Islet precursor cell (in vitro differentiated cells): ENCODE measurements around the gene CST7.
"Not testable (repeated sequence)": the region's sequence is repeated elsewhere in the genome, so short reads cannot be mapped to it uniquely, and the experiment has no call there.

Experiments
- DNase-seq: peaks from one replicate; pipeline ENCODE4 v3.0.0-alpha.2; 2018

Gene CST7

GRCh38 chr20:24929867-24930723 is 19.0 kb upstream of the CST7 start:
- DNase-seq = peak; percentile 93

DNA sequence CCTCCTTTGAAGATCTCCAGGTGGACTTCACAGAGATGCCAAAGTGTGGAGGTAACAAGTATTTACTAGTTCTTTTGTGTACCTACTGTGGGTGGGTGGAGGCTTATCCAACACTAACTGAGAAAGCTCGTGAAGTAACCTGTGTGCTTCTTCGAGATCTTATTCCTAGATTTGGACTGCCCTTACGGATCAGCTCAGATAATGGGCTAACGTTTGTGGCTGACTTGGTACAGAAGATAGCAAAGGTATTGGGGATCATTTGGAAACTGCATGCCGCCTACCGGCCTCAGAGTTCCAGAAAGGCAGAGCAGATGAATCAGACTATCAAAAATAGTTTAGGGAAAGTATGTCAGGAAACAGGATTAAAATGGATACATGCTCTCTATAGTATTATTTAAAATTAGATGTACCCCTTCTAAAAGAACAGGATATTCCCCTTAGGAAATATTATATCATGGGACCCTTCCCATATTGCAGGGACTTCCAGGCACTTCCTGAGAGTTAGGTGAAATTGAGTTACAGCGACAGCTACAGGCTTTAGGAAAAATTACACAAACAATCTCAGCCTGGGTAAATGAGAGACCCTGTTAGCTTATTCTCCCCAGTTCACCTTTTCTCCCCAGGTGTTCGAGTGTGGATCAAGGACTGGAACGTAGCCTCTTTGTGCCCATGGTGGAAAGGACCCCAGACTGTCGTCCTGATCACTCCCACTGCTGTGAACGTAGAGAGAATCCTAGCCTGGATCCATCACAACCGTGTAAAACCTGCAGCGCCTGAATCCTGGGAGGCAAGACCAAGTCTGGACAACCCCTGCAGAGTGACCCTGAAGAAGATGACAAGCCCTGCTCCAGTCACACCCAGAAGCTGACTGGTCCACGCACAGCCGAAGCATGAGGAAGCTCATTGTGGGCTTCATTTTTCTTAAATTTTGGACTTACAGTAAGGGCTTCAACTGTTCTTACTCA is 18.1 kb upstream of the CST7 start:
- DNase-seq = peak; percentile 50

- DNase-seq = not testable (repeated sequence)
These were observed 17.2 kb upstream of the CST7 start for GRCh38 chr20:24931893-24932292.

DNA sequence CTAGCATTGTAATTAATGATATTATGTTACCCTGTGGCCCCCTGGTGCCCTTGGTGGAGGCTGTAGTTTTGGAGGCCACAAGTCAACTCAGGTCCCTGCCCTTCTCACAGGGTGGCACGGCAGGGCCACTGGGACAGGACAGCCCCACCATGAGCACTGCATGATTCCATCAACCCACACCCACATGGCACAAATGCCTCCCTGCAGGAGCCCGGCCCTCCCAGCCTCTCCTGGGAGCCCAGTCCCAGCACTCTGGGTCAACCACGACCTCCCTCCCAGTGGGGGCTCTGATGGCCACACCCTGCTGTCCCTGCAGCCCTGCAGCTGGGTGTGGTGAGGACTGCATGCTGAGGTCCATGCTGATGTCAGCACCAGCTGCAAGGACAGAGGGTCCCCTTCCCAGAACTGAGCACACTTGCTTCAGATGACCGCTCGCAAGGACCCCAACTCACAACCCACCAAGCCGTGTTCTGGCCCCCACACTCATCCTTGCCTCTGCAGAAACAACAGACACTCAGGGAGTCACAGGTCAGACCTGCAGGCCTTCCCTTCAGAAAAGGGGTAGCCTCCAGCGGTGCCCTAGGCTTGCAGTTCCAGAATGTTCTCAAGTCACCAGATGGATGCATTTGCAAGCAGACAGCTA is 15.7 kb upstream of the CST7 start:
- peak; percentile 29 for DNase-seq

- DNase-seq = peak; percentile 35
These were observed 14.9 kb upstream of the CST7 start for GRCh38 chr20:24934101-24934661.

DNA sequence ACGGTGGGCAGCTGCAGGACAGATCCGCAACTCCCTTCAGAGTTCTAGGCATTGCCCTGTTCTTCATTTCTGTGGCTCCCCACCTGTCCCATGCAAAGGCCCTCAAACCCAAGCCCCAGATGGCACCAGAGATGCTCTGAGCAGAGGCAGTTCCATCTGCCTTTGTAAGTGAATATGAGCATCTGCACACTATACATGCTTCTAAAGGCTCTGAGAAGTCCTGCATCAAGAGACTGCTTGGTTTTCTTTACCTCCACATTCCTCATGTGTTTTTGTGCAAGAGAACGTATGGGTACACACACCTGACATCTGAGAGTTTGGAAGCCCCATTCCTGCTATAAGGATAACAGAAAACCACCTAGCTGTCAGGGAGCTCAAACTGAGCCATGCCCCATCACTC is 14.4 kb upstream of the CST7 start:
- no peak for DNase-seq

- peak; percentile 12 for DNase-seq
These were observed 13.9 kb upstream of the CST7 start for GRCh38 chr20:24935140-24935539.

DNA sequence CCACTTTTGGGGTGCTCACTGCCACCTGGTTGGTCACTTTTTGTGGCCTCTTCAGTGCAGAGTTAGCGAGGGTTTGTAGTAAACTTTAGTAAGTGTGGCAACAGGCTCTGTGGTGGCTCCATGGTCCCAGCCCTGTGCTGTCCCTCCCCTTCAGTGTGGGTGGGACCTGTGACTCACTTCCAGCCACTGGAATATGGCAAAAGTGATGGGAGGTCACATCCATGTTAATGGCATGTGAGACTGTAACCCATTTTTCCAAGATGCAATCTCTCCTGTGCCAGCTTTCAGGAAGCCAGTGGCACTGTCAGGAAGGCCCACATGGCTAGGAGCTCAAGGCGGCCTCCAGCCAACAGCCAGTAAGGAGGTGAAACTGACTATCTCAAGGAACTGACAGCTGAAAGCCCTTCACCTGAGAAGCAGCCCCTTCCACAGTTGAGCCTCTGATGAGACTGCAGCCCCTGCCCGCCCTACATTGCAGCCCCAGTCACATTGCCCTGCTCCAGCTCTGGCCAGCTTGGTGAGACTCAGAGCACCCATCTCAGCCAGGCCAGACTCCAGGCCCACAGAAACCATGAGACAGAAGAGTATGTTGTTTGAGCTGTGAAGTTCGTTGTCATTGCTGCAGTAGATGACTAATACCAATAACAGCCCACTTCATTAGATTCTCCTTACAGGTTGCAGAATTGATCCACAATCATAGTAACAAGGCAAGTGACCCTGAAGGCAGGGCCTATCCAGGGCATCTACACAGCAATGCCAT is 13.1 kb upstream of the CST7 start:
- DNase-seq = peak; percentile 14

DNA sequence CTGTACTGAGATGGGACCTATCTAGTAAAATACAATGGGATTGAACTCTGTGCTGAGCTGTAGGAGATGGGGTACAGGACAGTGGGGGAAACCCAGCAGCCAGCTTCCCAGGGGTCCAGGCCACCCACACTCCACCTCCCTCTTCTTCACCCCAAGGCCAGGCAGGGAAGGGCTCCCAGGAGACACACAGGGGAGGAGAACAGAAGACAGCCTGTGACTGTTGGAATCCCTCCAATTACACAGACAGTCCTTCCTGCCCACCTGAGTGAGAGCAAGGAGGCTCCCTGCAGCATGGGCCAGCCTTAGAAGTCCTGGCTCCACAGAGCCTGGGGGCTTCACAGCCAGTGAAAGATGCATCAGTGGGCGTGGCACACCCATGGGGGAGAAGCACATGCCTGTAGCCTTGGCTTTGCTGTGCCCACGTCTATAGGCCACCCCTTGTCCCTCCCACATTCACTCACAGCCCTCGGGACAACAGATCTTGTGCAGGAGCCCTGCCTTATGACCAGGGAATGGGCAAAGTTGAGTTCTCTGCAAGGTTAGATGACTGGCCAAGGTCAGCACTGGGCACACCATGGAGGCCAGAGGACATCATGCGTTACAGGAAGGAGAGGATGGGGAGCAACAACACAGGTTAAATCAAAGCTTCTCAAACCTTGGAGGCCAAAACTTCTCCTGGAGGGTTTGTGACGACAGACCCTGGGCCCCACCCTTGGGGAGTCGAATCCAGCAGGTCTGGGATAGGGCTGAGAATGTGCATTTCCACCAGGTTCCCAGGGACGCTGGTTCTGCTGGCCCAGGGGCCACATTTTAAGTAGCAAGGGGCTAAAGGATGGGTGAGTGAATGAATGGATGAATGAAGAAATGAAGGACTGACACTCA is 12.3 kb upstream of the CST7 start:
- peak; percentile 38 for DNase-seq

DNA sequence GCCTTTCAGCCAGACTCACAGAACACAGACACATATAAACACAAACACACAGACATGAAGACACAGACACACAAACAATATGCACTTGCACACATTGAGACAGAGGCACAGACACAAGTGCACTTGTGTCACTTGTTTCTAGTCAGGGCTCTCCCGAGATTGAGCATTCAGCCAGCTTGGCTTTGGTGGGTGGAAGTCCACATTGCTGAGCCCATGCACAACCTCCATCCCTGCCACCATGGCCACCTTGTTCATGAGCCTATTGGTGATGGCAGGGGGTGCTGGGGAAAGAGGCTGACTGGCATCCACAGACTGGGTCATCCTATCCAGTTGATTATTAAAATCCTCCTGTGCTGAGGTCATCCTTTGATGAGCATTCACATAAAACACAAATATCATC is 11.5 kb upstream of the CST7 start:
- peak; percentile 33 for DNase-seq

DNA sequence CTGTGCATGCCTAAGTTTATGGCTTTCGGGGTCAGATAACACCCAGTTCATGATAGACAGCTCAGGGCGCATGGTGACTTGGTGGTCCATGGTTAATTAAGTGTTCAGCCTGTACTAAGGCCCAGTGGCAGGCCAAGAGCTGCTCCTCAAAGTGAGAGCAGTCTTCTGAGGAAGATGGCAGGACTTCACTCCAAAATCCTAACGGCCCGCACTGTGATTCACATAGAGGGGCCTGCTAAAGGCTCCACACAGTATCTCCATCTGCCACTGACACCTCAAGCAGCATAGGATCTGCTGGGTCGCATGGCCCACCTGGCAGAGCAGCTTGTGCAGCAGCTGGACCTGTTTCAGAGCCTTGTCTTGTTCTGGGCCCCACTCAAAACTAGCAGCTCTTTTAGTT is 10.6 kb upstream of the CST7 start:
- no peak for DNase-seq

DNA sequence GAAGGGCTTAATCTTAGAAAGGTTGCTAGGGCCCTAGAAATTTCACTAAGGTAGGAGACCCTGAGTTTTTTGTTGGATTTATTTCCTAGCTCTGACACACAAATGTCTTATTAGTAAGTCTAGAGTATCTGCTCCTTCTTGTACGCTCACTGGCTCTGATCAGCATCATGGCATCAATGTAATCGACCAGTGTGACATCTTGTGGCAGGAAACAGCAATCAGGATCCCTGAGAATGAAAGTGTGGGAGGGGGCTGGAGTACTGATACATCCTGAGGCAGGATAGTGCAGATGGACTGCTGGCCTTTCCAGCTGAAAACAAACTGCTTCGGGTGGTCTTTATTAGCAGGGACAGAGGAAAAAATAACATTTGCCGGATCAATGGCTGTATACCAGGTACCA is 10.0 kb upstream of the CST7 start:
- DNase-seq = no peak

- peak; percentile 23 for DNase-seq
These were observed 6.4 kb upstream of the CST7 start for GRCh38 chr20:24942679-24943078.

- DNase-seq = peak; percentile 38
These were observed 5.9 kb upstream of the CST7 start for GRCh38 chr20:24943196-24943595.

GRCh38 chr20:24943731-24944130 is 5.3 kb upstream of the CST7 start:
- no peak for DNase-seq

DNA sequence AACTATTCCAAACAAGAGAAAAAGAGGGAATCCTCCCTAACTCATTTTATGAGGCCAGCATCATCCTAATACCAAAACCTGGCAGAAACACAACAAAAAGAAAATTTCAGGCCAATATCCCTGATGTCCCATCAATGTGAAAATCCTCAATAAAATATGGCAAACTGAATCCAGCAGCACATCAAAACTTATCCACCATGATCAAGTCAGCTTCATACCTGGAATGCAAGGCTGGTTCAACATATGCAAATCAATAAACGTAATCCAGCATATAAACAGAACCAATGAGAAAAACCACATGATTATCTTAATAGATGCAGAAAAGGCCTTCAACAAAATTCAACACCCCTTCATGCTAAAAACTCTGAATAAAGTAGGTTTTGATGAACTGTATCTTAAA is 2.7 kb upstream of the CST7 start:
- DNase-seq = not testable (repeated sequence)

GRCh38 chr20:24948396-24948938 is 602 bp upstream of the CST7 start:
- DNase-seq = not testable (repeated sequence)

GRCh38 chr20:24949756-24950127 is 673 bp downstream of the CST7 start:
- DNase-seq = peak; percentile 86

DNA sequence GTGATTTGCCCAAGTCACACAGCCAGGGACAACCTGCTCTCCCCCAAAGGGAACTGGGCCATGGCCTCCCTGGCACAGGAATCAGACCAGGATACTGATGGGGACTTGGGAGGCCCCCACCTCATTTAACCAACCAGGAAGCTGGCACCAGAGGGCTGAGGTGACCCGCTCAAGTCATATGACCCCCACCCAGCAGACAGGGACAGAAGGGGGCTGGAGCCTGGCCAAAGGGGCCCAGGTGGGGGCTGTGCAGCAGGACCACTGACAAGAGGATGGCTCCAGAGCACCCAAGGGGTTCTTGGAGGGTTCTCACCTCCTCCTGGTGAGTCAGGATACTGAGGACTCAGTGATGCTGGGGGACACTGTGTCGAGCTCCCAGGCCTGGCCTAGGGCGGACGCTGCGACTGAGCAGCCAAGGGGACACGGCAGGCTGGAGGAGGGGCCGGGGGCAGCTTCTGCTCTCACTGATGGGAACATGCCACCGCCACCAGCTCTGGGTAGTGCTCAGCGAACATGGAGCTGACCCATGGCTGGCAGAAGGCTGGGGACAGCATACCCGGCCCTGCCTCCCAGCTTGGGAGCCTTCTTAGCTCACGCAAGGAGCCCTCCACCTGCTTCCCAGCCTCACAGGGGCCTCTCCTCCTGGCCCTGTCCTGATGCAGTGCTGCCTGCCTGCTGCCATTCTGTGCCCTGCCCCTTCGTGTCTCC is 1.2 kb downstream of the CST7 start:
- peak; percentile 53 for DNase-seq
